ENCODE results near the gene MRE11. TPM values are rescaled to one million over a fixed set of nuclear protein-coding genes. Genes with fewer than 3 reads are reported as not detected.

MRE11 gene
- total RNA-seq, 4 donors from 2014 or later: 18.4 to 25.0 (median 22.8) TPM

DNA sequence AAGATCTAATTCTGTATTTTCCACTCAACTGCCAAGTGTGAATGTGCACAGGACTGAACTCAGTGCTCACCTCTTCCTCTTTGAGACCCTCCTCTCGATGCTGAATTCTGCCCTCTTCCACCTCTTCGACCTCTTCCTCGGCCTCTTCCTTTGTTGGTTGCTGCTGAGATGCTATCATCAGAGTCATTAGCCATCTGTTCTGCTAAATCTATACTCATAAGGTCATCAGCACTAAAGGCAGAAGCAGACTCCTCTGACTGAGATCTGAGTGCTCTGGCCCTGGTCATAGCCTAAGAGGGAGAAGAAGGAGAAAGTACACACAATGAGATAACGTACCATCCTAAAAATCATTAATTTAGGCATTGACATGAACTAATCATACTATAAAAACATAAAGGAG, 46.5 kb downstream of the MRE11 start:
- Histone ChIP-seq H3K9me3 (no peaks in the 10 kb centered on the region), H3K4me3 (replicated peaks in 1 of 3) (no peak overlapping the region), H3K36me3 (peaks cover 0 to 8% of the 10 kb centered on the region in 2 donors), H3K27me3 (no peaks in the 10 kb centered on the region), H3K4me1 (no peaks in the 10 kb centered on the region), H3K27ac (no peak overlapping the region)
- 92 to 93% methylated on average over 4 of the region's 4 CpGs for WGBS, 2 donors
- no peak for TF ChIP-seq POLR2A (IDR thresholded peaks at IDR 0.05)
- intact Hi-C loops (cut with DNase I): no loop called here
- DNase-seq: no peak

GRCh38 chr11:94445641-94446040, 48.0 kb downstream of the MRE11 start:
- H3K9me3 ChIP-seq: no peaks in the 10 kb centered on the region
- no peak overlapping the region for H3K27ac ChIP-seq
- H3K27me3 ChIP-seq: no peaks in the 10 kb centered on the region
- no peak for TF ChIP-seq POLR2A (IDR thresholded peaks at IDR 0.05)
- no peak for TF ChIP-seq CTCF (IDR thresholded peaks at IDR 0.05)
- H3K4me3 ChIP-seq (replicated peaks in 1 of 3): no peak overlapping the region
- intact Hi-C loops (cut with DNase I): no loop called here
- no peak for DNase-seq
- H3K36me3 ChIP-seq: peaks cover 0 to 8% of the 10 kb centered on the region in 2 donors
- WGBS, 2 donors: 86 to 94% methylated on average over 1 of the region's 1 CpG
- peaks cover 2 to 3% of the 10 kb centered on the region in 2 donors for H3K4me1 ChIP-seq

- Histone ChIP-seq H3K36me3 (peaks cover 0 to 11% of the 10 kb centered on the region in 2 donors), H3K4me3 (replicated peaks in 1 of 3) (no peak overlapping the region), H3K4me1 (no peaks in the 10 kb centered on the region), H3K27me3 (no peaks in the 10 kb centered on the region), H3K27ac (no peak overlapping the region), H3K9me3 (no peaks in the 10 kb centered on the region)
- 71 to 76% methylated on average over 1 of the region's 1 CpG for WGBS, 2 donors
- intact Hi-C loops (cut with DNase I): no loop called here
- TF ChIP-seq POLR2A (IDR thresholded peaks at IDR 0.05) (no peak), CTCF (IDR thresholded peaks at IDR 0.05) (no peak)
- DNase-seq: no peak
These were observed 60.6 kb downstream of the MRE11 start for GRCh38 chr11:94433049-94433448.

DNA sequence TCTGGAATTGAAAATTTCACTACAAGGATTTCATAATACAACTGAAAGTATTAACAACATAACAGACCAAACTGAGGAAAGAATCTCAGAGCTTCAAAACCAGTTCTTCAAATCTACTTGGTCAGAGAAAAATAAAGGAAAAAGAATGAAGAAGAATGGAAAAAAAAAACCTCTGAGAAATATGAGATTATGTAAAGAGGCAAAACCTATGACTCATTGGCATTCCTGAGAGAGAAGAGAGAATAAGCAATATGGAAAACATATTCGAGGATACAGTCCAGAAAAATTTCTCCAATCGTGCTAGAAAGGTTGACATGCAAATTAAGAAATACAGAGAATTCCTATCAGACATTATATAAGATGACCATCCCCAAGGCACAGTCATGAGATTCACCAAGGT, 69.0 kb downstream of the MRE11 start:
- 92% methylated on average over 2 of the region's 2 CpGs for WGBS, 2 donors
- Histone ChIP-seq H3K4me3 (replicated peaks in 1 of 3) (no peak overlapping the region), H3K4me1 (peaks cover 4 to 14% of the 10 kb centered on the region in 2 donors), H3K9me3 (no peaks in the 10 kb centered on the region), H3K27ac (no peak overlapping the region), H3K27me3 (no peaks in the 10 kb centered on the region), H3K36me3 (peaks cover 0 to 8% of the 10 kb centered on the region in 2 donors)
- intact Hi-C loops (cut with DNase I): loop anchor here (10.0 kb wide), 1 partner anchor 250 kb away; no protein-coding TSS in a partner anchor
- TF ChIP-seq CTCF (IDR thresholded peaks at IDR 0.05): no peak
- no peak for TF ChIP-seq POLR2A (IDR thresholded peaks at IDR 0.05)
- DNase-seq: no peak

DNA sequence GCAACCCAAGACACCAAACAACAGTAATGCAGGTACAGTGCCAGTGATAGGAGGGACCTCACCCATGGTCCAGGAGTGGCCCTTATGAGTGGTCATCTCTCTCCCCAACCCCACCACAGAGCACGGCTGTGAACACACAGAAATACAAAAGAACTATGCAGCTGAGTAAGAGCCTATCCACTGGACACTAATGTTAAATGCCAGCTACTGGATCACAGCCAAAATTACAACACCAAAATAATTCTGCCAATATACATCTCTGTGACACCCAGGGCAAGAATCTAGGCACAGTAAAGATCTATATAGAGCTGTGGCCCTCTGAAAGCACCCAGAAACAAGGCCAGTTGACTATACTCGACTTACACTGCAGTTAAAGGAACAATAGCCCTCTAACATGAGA, 69.6 kb downstream of the MRE11 start:
- H3K9me3 ChIP-seq: no peaks in the 10 kb centered on the region
- no peak for TF ChIP-seq POLR2A (IDR thresholded peaks at IDR 0.05)
- no peak for TF ChIP-seq CTCF (IDR thresholded peaks at IDR 0.05)
- no peak overlapping the region for H3K4me3 ChIP-seq (replicated peaks in 1 of 3)
- peak overlapping the region; percentile 29 to 72 (median 33) for H3K27ac ChIP-seq
- H3K4me1 ChIP-seq: peaks cover 4 to 14% of the 10 kb centered on the region in 2 donors
- intact Hi-C loops (cut with DNase I): loop anchor here (10.0 kb wide), 1 partner anchor 249 kb away; no protein-coding TSS in a partner anchor
- DNase-seq: no peak
- peaks cover 0 to 4% of the 10 kb centered on the region in 2 donors for H3K36me3 ChIP-seq
- WGBS, 2 donors: 58 to 67% methylated on average over 2 of the region's 2 CpGs
- no peaks in the 10 kb centered on the region for H3K27me3 ChIP-seq

Data from thyroid gland (tissue), 4 donors.